GM12875 (cell line): ENCODE data around the gene JAML.

ENCODE experiments used
- H3K4me3 ChIP-seq: one replicate; pipeline ENCODE4 v1.5.1; 2011; ENCODE audit warnings: low read depth, low read length, control low read depth
- CTCF ChIP-seq: IDR thresholded peaks from 2 replicates; pipeline ENCODE4 v1.5.1; 2011; ENCODE audit warnings: low read depth, mild to moderate bottlenecking, control low read depth, inconsistent platforms, low read length, moderate library complexity, borderline replicate concordance; ENCODE audit not compliant: insufficient read depth

Gene JAML

GRCh38 chr11:118216621-118217481 lies 8.0 kb downstream of the JAML start:
- TF ChIP-seq CTCF: no peak
- no peak overlapping the region for H3K4me3 ChIP-seq

- no peak for TF ChIP-seq CTCF
- H3K4me3 ChIP-seq: no peak overlapping the region
Observed at GRCh38 chr11:118215765-118216164, 9.0 kb downstream of the JAML start.

GRCh38 chr11:118215262-118215661 lies 9.5 kb downstream of the JAML start:
- H3K4me3 ChIP-seq: no peak overlapping the region
- no peak for TF ChIP-seq CTCF

- H3K4me3 ChIP-seq: no peak overlapping the region
- no peak for TF ChIP-seq CTCF
Observed at GRCh38 chr11:118214210-118214914, 10.4 kb downstream of the JAML start.

- no peak overlapping the region for H3K4me3 ChIP-seq
- no peak for TF ChIP-seq CTCF
Observed at GRCh38 chr11:118213781-118214180, 11.0 kb downstream of the JAML start.

GRCh38 chr11:118213201-118213600 lies 11.6 kb downstream of the JAML start:
- no peak for TF ChIP-seq CTCF
- H3K4me3 ChIP-seq: no peak overlapping the region
